ENCODE results near the gene FRMD8. TPM values are rescaled to one million over a fixed set of nuclear protein-coding genes. Genes with fewer than 3 reads are reported as not detected.

The FRMD8 gene
- total RNA-seq, 1 donor from 2014 or later = 8.4 TPM

DNA sequence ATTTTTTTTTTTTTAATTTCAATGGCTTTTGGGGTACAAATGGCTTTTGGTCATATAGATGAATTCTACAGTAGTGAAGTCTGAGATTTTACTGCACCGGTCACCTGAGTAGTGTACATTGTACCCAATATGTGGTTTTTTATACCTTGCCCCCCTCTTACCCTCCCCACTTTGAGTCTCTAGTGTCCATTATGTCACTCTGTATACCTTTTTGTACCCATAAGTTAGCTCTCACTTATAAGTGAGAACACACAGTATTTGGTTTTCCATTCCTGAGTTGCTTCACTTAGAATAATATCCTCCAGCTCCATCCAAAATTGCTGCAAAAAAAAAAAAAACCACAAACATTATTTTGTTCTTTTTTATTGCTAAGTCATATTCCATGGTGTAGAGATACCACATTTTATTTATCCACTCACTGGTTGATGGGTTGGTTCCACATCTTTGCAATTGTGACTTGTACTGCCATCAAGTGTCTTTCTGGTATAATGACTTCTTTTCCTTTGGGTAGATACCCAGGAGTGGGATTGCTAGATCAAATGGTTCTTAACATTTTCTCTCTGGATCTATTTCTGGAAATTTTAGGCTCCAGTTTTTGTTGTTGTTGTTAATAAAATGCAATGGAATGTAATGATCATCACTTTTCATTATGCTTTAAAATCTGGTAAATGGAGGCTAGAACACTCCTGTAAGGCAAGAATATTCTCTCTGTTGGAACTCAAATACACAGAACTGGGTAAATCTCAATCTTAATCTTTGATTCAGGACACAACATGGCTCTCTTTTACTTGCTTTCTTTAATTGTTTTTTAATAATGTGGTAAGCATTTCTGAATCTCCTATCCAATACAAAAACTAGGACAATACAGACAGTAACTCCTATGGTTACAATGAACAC lies 46.5 kb downstream of the FRMD8 start:
- H3K4me3 ChIP-seq = peak overlapping the region; percentile 80

DNA sequence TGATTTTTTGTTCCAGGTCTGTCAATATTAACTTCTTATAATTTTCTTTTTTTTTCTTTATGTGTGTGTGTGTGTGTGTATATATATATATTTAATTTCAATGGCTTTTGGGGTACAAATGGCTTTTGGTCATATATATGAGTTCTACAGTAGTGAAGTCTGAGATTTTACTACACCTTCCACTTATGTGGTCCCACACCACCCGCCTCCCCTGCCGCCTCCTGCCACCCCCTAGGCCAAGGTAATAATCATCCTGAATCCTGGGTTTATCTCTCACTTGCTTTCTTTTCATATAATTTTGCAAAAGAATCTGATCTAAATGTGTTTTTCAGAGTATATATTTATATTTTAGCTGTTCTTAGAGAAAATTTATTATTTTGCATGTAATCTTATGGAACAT lies 47.2 kb downstream of the FRMD8 start:
- Histone ChIP-seq H3K4me3 (peak overlapping the region; percentile 80), H3K4me1 (peaks cover 99% of the 10 kb centered on the region), H3K27me3 (ENCODE audit: low read depth) (no peaks in the 10 kb centered on the region), H3K9me3 (replicated peaks) (no peaks in the 10 kb centered on the region), H3K27ac (replicated peaks) (peak overlapping the region; percentile 73), H3K36me3 (peaks cover 75% of the 10 kb centered on the region)
- TF ChIP-seq, protein P1, sequence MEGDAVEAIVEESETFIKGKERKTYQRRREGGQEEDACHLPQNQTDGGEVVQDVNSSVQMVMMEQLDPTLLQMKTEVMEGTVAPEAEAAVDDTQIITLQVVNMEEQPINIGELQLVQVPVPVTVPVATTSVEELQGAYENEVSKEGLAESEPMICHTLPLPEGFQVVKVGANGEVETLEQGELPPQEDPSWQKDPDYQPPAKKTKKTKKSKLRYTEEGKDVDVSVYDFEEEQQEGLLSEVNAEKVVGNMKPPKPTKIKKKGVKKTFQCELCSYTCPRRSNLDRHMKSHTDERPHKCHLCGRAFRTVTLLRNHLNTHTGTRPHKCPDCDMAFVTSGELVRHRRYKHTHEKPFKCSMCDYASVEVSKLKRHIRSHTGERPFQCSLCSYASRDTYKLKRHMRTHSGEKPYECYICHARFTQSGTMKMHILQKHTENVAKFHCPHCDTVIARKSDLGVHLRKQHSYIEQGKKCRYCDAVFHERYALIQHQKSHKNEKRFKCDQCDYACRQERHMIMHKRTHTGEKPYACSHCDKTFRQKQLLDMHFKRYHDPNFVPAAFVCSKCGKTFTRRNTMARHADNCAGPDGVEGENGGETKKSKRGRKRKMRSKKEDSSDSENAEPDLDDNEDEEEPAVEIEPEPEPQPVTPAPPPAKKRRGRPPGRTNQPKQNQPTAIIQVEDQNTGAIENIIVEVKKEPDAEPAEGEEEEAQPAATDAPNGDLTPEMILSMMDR (IDR thresholded peaks at IDR 0.05; ENCODE audit: borderline replicate concordance) = no peak
- DNase-seq = no peak
- intact Hi-C loops (cut with micrococcal nuclease) = no loop called here

More for the DNA sequence above, 46.5 kb downstream of the FRMD8 start:
- DNase-seq = no peak
- peak overlapping the region; percentile 73 for H3K27ac ChIP-seq (replicated peaks)
- H3K36me3 ChIP-seq = peaks cover 75% of the 10 kb centered on the region
- intact Hi-C loops (cut with micrococcal nuclease) = no loop called here
- H3K27me3 ChIP-seq (ENCODE audit: low read depth) = no peaks in the 10 kb centered on the region
- no peaks in the 10 kb centered on the region for H3K9me3 ChIP-seq (replicated peaks)
- H3K4me1 ChIP-seq = peaks cover 99% of the 10 kb centered on the region
- TF ChIP-seq, protein P1 (IDR thresholded peaks at IDR 0.05; ENCODE audit: borderline replicate concordance) = peak; percentile 38

DNA sequence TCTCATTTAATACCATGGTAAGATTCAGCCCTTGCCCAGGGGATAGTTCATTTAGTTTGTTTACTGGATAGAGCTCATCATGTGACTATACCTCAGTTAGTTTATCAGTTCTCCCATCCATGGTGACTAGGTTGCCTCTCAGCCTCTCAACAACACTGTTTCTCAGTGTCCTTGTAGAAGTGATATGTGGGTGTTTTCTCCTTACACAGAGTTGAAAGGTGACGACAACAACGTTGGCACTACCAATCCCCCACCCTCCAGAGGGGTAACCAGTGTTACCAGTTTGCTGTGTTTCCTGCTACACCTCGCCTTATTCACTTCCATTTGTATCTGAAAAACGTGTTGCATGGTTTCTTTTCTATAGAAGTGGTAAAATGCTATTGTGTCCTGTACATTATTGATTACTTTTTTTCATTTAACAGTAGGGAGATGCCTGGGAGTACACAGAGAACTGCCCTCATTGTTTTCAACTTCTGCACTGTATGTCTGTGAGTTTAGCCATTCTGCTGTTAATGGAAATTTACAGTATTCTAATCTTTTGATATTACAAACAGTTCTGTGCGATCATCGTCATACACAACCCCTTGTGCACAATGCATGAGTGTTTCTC lies 47.7 kb downstream of the FRMD8 start:
- Histone ChIP-seq H3K9me3 (replicated peaks) (no peaks in the 10 kb centered on the region), H3K27me3 (ENCODE audit: low read depth) (no peaks in the 10 kb centered on the region), H3K36me3 (peaks cover 80% of the 10 kb centered on the region), H3K27ac (replicated peaks) (peak overlapping the region; percentile 73), H3K4me1 (peaks cover 99% of the 10 kb centered on the region), H3K4me3 (peak overlapping the region; percentile 80)
- intact Hi-C loops (cut with micrococcal nuclease) = no loop called here
- TF ChIP-seq, protein P1 (IDR thresholded peaks at IDR 0.05; ENCODE audit: borderline replicate concordance) = no peak
- no peak for DNase-seq

DNA sequence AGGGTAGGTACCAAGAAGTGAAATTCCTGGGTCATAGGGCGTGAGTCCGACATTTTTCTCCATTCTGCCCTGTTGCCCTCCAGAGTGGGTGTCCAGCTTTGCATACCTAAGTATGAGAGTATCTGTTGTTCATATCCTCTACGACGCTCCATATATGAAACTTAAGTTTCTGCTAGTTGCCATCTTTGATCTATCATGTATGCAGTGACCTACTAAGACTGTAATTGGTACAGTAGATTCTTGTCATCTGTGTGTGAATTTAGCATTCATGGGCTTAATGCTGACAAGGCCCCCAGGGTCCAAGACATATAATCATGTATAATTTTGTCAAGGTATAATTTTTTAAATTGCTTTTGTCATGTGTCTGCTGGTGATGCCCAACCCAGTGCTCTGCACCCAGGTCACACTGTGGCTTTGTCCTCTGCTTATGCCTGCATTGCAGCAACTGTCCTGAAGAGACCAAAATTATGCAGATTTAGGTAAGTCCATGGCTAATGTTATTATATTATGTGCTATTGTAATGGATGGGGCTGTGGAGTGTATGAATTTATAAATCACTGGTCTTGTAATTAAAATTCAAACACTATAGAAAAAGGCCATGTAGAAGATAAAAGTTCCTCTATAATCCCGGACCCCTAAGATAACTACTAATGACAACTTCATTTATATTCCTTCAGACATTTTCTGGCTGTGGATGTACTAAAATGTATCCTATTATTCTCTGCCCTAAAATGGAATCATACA lies 48.4 kb downstream of the FRMD8 start:
- Histone ChIP-seq H3K27me3 (ENCODE audit: low read depth) (no peaks in the 10 kb centered on the region), H3K36me3 (peaks cover 87% of the 10 kb centered on the region), H3K9me3 (replicated peaks) (no peaks in the 10 kb centered on the region), H3K27ac (replicated peaks) (peak overlapping the region; percentile 73), H3K4me3 (peak overlapping the region; percentile 80), H3K4me1 (peaks cover 100% of the 10 kb centered on the region)
- no peak for DNase-seq
- TF ChIP-seq, protein P1 (IDR thresholded peaks at IDR 0.05; ENCODE audit: borderline replicate concordance) = no peak
- intact Hi-C loops (cut with micrococcal nuclease) = no loop called here

DNA sequence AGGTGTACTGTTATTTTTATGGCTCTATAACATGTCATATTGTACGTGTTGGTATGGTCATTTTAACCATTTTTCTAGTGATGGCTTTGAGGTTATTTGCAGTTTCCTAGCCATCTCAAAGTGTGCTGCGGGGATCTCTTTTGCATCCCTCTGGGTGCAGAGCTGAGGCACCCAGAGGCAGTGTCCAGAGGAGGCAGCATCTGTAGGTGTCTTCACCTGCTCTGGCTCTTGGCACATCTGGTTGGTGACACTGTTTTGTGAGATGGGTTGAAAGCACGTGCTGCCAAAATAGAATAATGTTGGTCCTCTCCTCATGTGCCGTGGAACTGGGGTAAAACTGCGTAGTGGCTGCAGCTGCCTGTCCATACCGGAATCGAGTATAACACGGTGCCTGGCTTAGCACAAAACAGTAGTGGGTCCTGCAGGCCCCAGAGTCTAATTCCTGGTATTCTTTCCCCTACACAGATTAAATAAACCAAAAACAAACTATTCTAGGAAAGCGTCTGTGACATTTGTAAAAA lies 49.0 kb downstream of the FRMD8 start:
- Histone ChIP-seq H3K36me3 (peaks cover 86% of the 10 kb centered on the region), H3K4me3 (peak overlapping the region; percentile 80), H3K27ac (replicated peaks) (peak overlapping the region; percentile 73), H3K27me3 (ENCODE audit: low read depth) (no peaks in the 10 kb centered on the region), H3K9me3 (replicated peaks) (no peaks in the 10 kb centered on the region), H3K4me1 (peaks cover 100% of the 10 kb centered on the region)
- no peak for DNase-seq
- TF ChIP-seq, protein P1 (IDR thresholded peaks at IDR 0.05; ENCODE audit: borderline replicate concordance) = no peak
- intact Hi-C loops (cut with micrococcal nuclease) = no loop called here
